GM21360 (cell line): Measurements from ENCODE around the gene USP17L21.
"Not testable (repeated sequence)": the region's sequence is repeated elsewhere in the genome, so short reads cannot be mapped to it uniquely, and the experiment has no call there.

Experiments
- ATAC-seq: cut with Tn5 transposase; IDR thresholded peaks from one replicate; pipeline ENCODE4 v1.9.1; 2021; ENCODE audit warnings: mild to moderate bottlenecking, moderate library complexity; ENCODE audit not compliant: unreplicated experiment

Gene USP17L21, protein sequence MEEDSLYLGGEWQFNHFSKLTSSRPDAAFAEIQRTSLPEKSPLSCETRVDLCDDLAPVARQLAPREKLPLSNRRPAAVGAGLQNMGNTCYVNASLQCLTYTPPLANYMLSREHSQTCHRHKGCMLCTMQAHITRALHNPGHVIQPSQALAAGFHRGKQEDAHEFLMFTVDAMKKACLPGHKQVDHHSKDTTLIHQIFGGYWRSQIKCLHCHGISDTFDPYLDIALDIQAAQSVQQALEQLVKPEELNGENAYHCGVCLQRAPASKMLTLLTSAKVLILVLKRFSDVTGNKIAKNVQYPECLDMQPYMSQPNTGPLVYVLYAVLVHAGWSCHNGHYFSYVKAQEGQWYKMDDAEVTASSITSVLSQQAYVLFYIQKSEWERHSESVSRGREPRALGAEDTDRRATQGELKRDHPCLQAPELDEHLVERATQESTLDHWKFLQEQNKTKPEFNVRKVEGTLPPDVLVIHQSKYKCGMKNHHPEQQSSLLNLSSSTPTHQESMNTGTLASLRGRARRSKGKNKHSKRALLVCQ

DNA sequence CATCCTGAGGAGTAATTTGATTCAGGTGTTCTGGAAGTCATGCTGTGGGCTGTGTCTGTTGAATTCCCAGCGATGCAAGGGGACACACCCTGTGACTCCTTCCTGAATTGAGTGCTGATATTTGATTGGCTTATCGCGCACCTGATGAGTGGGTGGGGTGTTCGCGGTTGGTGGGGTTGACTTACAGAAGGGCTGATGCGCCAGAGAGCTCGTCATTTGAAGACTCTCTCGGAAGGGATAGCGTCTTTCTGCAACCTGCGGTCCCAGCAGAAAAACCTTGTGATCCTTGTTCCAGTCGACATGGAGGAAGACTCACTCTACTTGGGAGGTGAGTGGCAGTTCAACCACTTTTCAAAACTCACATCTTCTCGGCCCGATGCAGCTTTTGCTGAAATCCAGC is at the start of gene USP17L21:
USP17L21 (plus strand) TSS at position 301 of the 400 bp plus-strand sequence; CDS start at position 301, 0 bp downstream.
- ATAC-seq, result not testable (repeated sequence)

GRCh38 chr4:9214701-9215100 is 48.0 kb upstream of the USP17L21 start:
- ATAC-seq, result not testable (repeated sequence)

GRCh38 chr4:9215105-9215504 is 47.6 kb upstream of the USP17L21 start, which contains the start of gene USP17L11:
Gene USP17L11 (plus strand): TSS chr4:9215405. CDS start chr4:9215405, 0 bp downstream.
- ATAC-seq, result not testable (repeated sequence)

DNA sequence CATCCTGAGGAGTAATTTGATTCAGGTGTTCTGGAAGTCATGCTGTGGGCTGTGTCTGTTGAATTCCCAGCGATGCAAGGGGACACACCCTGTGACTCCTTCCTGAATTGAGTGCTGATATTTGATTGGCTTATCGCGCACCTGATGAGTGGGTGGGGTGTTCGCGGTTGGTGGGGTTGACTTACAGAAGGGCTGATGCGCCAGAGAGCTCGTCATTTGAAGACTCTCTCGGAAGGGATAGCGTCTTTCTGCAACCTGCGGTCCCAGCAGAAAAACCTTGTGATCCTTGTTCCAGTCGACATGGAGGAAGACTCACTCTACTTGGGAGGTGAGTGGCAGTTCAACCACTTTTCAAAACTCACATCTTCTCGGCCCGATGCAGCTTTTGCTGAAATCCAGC is 42.8 kb upstream of the USP17L21 start, which contains the start of gene USP17L12:
USP17L12 (plus strand) TSS at position 301 of the 400 bp plus-strand sequence; CDS start at position 301, 0 bp downstream.
- not testable (repeated sequence) for ATAC-seq

GRCh38 chr4:9224596-9224995 is 38.1 kb upstream of the USP17L21 start, which contains the start of gene USP17L13:
Gene USP17L13 (plus strand): TSS chr4:9224896. CDS start chr4:9224896, 0 bp downstream.
- not testable (repeated sequence) for ATAC-seq

GRCh38 chr4:9230249-9230648 is 32.4 kb upstream of the USP17L21 start:
- not testable (repeated sequence) for ATAC-seq

GRCh38 chr4:9234085-9234484 is 28.6 kb upstream of the USP17L21 start, which contains the start of gene USP17L15:
Gene USP17L15 (plus strand): TSS chr4:9234385. CDS start chr4:9234385, 0 bp downstream.
- ATAC-seq, result not testable (repeated sequence)

GRCh38 chr4:9238461-9238860 is 24.2 kb upstream of the USP17L21 start:
- ATAC-seq, result not testable (repeated sequence)

GRCh38 chr4:9243579-9243978 is 19.1 kb upstream of the USP17L21 start, which contains the start of gene USP17L17:
Gene USP17L17 (plus strand): TSS chr4:9243879. CDS start chr4:9243879, 0 bp downstream.
- not testable (repeated sequence) for ATAC-seq

DNA sequence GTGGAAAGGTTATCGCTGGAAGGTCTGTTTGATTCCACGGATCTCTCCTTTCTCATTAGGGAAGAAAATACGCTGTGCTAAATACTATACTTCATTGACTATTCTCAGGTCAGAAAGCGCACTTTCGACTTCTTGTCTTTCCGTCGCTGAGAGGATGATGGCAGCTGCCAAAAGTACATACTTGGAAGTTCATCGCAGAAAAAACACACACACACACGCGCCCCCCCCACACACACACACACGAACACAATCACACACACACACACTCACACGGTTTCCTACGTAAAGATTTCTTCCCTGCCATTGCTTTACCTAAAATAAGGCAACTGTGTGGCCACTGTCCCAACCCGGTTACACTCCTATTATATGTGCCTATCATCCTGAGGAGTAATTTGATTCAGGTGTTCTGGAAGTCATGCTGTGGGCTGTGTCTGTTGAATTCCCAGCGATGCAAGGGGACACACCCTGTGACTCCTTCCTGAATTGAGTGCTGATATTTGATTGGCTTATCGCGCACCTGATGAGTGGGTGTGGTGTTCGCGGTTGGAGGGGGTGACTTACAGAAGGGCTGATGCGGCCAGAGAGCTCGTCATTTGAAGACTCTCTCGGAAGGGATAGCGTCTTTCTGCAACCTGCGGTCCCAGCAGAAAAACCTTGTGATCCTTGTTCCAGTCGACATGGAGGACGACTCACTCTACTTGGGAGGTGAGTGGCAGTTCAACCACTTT is 14.6 kb upstream of the USP17L21 start, which contains the start of gene USP17L18:
USP17L18 (plus strand) TSS at position 678 of the 728 bp plus-strand sequence; CDS start at position 678, 0 bp downstream.
- not testable (repeated sequence) for ATAC-seq

DNA sequence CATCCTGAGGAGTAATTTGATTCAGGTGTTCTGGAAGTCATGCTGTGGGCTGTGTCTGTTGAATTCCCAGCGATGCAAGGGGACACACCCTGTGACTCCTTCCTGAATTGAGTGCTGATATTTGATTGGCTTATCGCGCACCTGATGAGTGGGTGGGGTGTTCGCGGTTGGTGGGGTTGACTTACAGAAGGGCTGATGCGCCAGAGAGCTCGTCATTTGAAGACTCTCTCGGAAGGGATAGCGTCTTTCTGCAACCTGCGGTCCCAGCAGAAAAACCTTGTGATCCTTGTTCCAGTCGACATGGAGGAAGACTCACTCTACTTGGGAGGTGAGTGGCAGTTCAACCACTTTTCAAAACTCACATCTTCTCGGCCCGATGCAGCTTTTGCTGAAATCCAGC is 9.6 kb upstream of the USP17L21 start, which contains the start of gene USP17L19:
USP17L19 (plus strand) TSS at position 301 of the 400 bp plus-strand sequence; CDS start at position 301, 0 bp downstream.
- ATAC-seq, result not testable (repeated sequence)

DNA sequence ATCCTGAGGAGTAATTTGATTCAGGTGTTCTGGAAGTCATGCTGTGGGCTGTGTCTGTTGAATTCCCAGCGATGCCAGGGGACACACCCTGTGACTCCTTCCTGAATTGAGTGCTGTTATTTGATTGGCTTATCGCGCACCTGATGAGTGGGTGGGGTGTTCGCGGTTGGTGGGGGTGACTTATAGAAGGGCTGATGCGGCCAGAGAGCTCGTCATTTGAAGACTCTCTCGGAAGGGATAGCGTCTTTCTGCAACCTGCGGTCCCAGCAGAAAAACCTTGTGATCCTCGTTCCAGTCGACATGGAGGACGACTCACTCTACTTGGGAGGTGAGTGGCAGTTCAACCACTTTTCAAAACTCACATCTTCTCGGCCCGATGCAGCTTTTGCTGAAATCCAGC is 4.8 kb upstream of the USP17L21 start, which contains the start of gene USP17L20:
USP17L20 (plus strand) TSS at position 301 of the 400 bp plus-strand sequence; CDS start at position 301, 0 bp downstream.
- ATAC-seq, result not testable (repeated sequence)

DNA sequence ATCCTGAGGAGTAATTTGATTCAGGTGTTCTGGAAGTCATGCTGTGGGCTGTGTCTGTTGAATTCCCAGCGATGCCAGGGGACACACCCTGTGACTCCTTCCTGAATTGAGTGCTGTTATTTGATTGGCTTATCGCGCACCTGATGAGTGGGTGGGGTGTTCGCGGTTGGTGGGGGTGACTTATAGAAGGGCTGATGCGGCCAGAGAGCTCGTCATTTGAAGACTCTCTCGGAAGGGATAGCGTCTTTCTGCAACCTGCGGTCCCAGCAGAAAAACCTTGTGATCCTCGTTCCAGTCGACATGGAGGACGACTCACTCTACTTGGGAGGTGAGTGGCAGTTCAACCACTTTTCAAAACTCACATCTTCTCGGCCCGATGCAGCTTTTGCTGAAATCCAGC is 4.6 kb downstream of the USP17L21 start, which contains the start of gene USP17L22:
USP17L22 (plus strand) TSS at position 301 of the 400 bp plus-strand sequence; CDS start at position 301, 0 bp downstream.
- not testable (repeated sequence) for ATAC-seq

GRCh38 chr4:9271719-9272118 is 9.0 kb downstream of the USP17L21 start:
- not testable (repeated sequence) for ATAC-seq
